ENCODE data around the gene CEL. TPM values are rescaled to one million over a fixed set of nuclear protein-coding genes. Genes with fewer than 3 reads are reported as not detected.

CEL gene
- total RNA-seq, 2 experiments from 2014 or later, result 1.2 to 1.8 TPM

DNA sequence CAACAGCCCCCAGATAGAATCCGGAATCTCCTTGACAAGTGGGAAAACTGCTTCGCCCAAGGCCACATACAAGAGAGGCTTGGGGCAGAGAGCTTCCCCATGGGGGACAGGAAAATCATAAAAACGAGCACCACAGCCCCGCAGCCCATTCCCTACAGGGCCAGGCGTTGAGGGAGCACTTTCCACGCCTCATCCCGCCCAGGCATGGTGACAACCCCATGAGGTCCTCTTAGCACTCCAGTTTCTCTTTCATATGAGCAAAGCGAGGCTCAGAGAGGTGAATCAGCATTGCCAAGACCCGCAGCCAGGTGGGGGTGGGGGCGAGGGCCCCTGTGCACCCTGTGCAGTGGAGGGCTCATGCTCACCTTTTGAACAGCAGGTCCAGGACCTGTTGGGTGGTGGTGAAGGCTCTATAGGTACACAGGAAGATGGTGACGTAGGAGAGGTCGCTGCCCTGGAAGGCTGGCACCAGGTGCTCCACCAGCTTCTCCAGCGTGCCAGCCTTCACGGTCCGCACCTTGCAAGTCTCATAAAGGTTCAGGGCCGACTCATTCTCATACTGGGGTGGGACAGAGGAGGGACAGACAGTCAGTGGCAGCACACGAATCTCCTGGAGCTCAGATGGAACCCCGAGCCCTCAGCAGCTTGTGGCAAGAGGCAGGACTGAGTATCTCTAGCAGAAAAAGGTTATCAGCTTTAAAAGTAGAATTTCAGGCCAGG is 48.3 kb downstream of the CEL start:
- Histone ChIP-seq H3K9me3 (ENCODE audit: low read length) (no peaks in the 10 kb centered on the region), H3K4me1 (ENCODE audit: insufficient read depth, low read length, poor library complexity, severe bottlenecking) (peaks cover 11% of the 10 kb centered on the region), H3K4me3 (ENCODE audit: low read depth, low read length, poor library complexity, severe bottlenecking) (no peak overlapping the region), H3K4me2 (ENCODE audit: low read length) (no peak overlapping the region), H3K9me2 (ENCODE audit: insufficient read depth, low read length) (no peaks in the 10 kb centered on the region), H3K79me2 (ENCODE audit: insufficient read depth, low read depth, low read length) (no peaks in the 10 kb centered on the region), H4K20me1 (ENCODE audit: insufficient read depth, low read length) (no peaks in the 10 kb centered on the region), H3K36me3 (ENCODE audit: insufficient read depth, low read length) (peaks cover 15% of the 10 kb centered on the region; the same call in 1 of the 2 replicates), H3K27ac (ENCODE audit: low read depth, low read length, poor library complexity, severe bottlenecking) (no peak overlapping the region), H2AFZ (ENCODE audit: low read length) (no peak overlapping the region)
- ChIA-PET POLR2A (interaction anchor here (0.7 kb wide), 1 partner anchor 179 kb away, joined by 3 read pairs; no protein-coding TSS in a partner anchor), CTCF (ENCODE audit: unreplicated experiment) (no interaction called here)
- no peak for DNase-seq (ENCODE audit: low spot score)
- no TSS peak for BruUV-seq (replicated peaks)
- intact Hi-C loops (cut with micrococcal nuclease; ENCODE audit: unreplicated experiment), result no loop called here
- TF ChIP-seq, protein P1, sequence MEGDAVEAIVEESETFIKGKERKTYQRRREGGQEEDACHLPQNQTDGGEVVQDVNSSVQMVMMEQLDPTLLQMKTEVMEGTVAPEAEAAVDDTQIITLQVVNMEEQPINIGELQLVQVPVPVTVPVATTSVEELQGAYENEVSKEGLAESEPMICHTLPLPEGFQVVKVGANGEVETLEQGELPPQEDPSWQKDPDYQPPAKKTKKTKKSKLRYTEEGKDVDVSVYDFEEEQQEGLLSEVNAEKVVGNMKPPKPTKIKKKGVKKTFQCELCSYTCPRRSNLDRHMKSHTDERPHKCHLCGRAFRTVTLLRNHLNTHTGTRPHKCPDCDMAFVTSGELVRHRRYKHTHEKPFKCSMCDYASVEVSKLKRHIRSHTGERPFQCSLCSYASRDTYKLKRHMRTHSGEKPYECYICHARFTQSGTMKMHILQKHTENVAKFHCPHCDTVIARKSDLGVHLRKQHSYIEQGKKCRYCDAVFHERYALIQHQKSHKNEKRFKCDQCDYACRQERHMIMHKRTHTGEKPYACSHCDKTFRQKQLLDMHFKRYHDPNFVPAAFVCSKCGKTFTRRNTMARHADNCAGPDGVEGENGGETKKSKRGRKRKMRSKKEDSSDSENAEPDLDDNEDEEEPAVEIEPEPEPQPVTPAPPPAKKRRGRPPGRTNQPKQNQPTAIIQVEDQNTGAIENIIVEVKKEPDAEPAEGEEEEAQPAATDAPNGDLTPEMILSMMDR (conservative IDR thresholded peaks at IDR 0.05; ENCODE audit: low read length), result no peak
- TF ChIP-seq EZH2phosphoT487 (IDR thresholded peaks at IDR 0.05; ENCODE audit: borderline replicate concordance, low read depth, low read length), result no peak

DNA sequence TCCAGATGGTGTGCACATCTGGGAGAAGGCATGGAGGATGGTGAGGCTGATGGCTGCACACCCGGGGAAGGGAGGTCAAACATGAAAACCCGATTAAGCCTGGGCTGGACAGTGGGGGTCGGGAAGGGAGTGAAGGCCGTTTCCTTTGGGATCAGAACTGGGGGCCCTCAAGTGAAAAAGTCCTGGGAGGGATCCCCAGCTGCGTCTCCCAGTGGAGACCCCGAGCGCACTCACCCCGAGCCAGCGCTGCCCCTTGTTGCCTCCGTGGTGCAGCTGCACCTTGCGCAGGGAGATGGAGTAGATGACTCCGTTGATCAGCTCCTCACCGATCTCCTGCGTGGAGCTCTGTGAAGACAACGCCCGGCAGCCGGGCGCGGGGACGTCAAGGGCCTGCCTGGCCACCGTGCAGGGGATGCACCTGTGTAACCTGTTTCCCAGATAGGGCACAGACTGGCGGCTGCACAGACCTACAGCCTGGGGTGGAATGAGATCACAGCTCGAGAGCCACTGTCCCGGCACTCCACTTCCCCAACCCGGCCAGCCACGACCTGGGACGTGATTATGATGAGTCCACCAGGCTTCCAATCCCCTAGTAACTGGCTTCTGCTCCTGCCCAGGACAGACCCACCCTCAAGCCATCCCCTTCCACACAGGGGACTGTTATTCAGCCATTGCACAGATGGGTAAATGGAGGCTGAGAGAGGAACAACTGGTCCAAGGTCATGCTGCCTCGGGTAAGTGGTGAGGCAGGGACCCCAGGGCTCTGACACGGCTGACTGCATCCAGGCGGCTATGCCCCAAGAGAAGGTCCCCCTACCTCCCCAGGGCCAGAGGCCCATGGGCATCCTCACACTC is 50.3 kb downstream of the CEL start:
- Histone ChIP-seq H3K4me3 (ENCODE audit: low read depth, low read length, poor library complexity, severe bottlenecking) (no peak overlapping the region), H3K79me2 (ENCODE audit: insufficient read depth, low read depth, low read length) (no peaks in the 10 kb centered on the region), H3K4me2 (ENCODE audit: low read length) (no peak overlapping the region), H3K9me3 (ENCODE audit: low read length) (no peaks in the 10 kb centered on the region), H3K9me2 (ENCODE audit: insufficient read depth, low read length) (no peaks in the 10 kb centered on the region), H4K20me1 (ENCODE audit: insufficient read depth, low read length) (no peaks in the 10 kb centered on the region), H3K36me3 (ENCODE audit: insufficient read depth, low read length) (peaks cover 10% of the 10 kb centered on the region; the same call in 1 of the 2 replicates), H2AFZ (ENCODE audit: low read length) (no peak overlapping the region), H3K4me1 (ENCODE audit: insufficient read depth, low read length, poor library complexity, severe bottlenecking) (peaks cover 11% of the 10 kb centered on the region), H3K27ac (ENCODE audit: low read depth, low read length, poor library complexity, severe bottlenecking) (no peak overlapping the region)
- CTCF ChIA-PET (ENCODE audit: unreplicated experiment), result no interaction called here
- POLR2A ChIA-PET, result no interaction called here
- intact Hi-C loops (cut with micrococcal nuclease; ENCODE audit: unreplicated experiment), result no loop called here
- BruUV-seq (replicated peaks), result no TSS peak
- TF ChIP-seq, protein P1 (conservative IDR thresholded peaks at IDR 0.05; ENCODE audit: low read length), result no peak
- no peak for TF ChIP-seq EZH2phosphoT487 (IDR thresholded peaks at IDR 0.05; ENCODE audit: borderline replicate concordance, low read depth, low read length)
- no peak for DNase-seq (ENCODE audit: low spot score)
